RPMI8226 (cell line): ENCODE data around the gene LIMK2.
"Not testable (repeated sequence)": the region's sequence is repeated elsewhere in the genome, so short reads cannot be mapped to it uniquely, and the experiment has no call there.

Source experiments
- DNase-seq: peaks from one replicate; pipeline ENCODE4 v3.0.0-alpha.2; 2015

LIMK2 gene

GRCh38 chr22:31295360-31295759 is 83.3 kb downstream of the LIMK2 start:
- DNase-seq: no peak

- DNase-seq: no peak
Observed at GRCh38 chr22:31295831-31296657, 83.9 kb downstream of the LIMK2 start.

- no peak for DNase-seq
Observed at GRCh38 chr22:31300896-31301295, 88.8 kb downstream of the LIMK2 start.

- DNase-seq: no peak
Observed at GRCh38 chr22:31302006-31302405, 89.9 kb downstream of the LIMK2 start.

- no peak for DNase-seq
Observed at GRCh38 chr22:31302537-31302936, 90.4 kb downstream of the LIMK2 start.

- no peak for DNase-seq
Observed at GRCh38 chr22:31305194-31305593, 93.1 kb downstream of the LIMK2 start.

GRCh38 chr22:31308181-31308580 is 96.1 kb downstream of the LIMK2 start:
- DNase-seq: no peak

GRCh38 chr22:31313366-31314147 is 101.5 kb downstream of the LIMK2 start:
- DNase-seq: peak; percentile 57

- not testable (repeated sequence) for DNase-seq
Observed at GRCh38 chr22:31314220-31314619, 102.1 kb downstream of the LIMK2 start.

GRCh38 chr22:31321421-31321820 is 109.3 kb downstream of the LIMK2 start:
- no peak for DNase-seq

- no peak for DNase-seq
Observed at GRCh38 chr22:31323578-31324550, 111.8 kb downstream of the LIMK2 start.

GRCh38 chr22:31326877-31327276 is 114.8 kb downstream of the LIMK2 start:
- no peak for DNase-seq

GRCh38 chr22:31327806-31328543 is 115.9 kb downstream of the LIMK2 start:
- DNase-seq: no peak

GRCh38 chr22:31328544-31328960 is 116.5 kb downstream of the LIMK2 start:
- DNase-seq: no peak

- DNase-seq: no peak
Observed at GRCh38 chr22:31329029-31329428, 116.9 kb downstream of the LIMK2 start.
